Peyer's patch (tissue), 4 donors: ENCODE results near the gene RNGTT. TPM values are rescaled to one million over a fixed set of nuclear protein-coding genes. Genes with fewer than 3 reads are reported as not detected.

ENCODE experiments used
- DNase-seq, 3 donors: peaks; one replicate each; pipeline ENCODE4 v3.0.0-alpha.2; 2017 to 2019
- H3K27ac ChIP-seq, 4 donors: fragments of 200-600 bp; sonication (generic); one replicate each; pipeline ENCODE4 v1.5.1; 2016 to 2019
- H3K27me3 ChIP-seq, 2 donors: fragments of 200-600 bp; sonication (generic); one replicate each; pipeline ENCODE4 v1.5.1; 2019
- H3K36me3 ChIP-seq, 3 donors: fragments of 200-600 bp; sonication (generic); one replicate each; pipeline ENCODE4 v1.5.1; 2016 to 2019
- H3K4me1 ChIP-seq, 4 donors: fragments of 200-600 bp; sonication (generic); one replicate each; pipeline ENCODE4 v1.5.1; 2016 to 2019
- H3K4me3 ChIP-seq, 4 donors: fragments of 200-600 bp; sonication (generic); 1 replicate in 3 of 4; 2 replicates in 1 of 4; pipeline ENCODE4 v1.5.1; 2016 to 2019; ENCODE audit warnings: mild to moderate bottlenecking in 1 of 4
- H3K9me3 ChIP-seq, 4 donors: fragments of 200-600 bp; sonication (generic); one replicate each; pipeline ENCODE4 v1.5.1; 2016 to 2019; ENCODE audit warnings: mild to moderate bottlenecking in 1 of 4
- POLR2A ChIP-seq, 2 donors: fragments of 450-650 bp; IDR thresholded peaks; one replicate each; pipeline ENCODE4 v1.5.1; 2017; ENCODE audit warnings: antibody characterized with exemption in 2 of 2, mild to moderate bottlenecking in 2 of 2, moderate library complexity in 2 of 2
- total RNA-seq, 4 donors: library from RNA; depleted of rRNA; stranded (reverse); fragments of >200 nt; gene quantifications; one replicate each; pipeline ENCODE4 v1.1.0, GENCODE V29; 2016
- TF ChIP-seq, protein P1 (sequence below), 6 experiments: fragments of 450-650 bp in 4 of 6; fragments of 200-600 bp in 2 of 6; sonication (generic) in 1 of 6; IDR thresholded peaks; one replicate each; pipeline ENCODE4 v1.5.1; 2017 to 2019; ENCODE audit warnings: antibody characterized with exemption in 6 of 6, mild to moderate bottlenecking in 3 of 6, moderate library complexity in 1 of 6

Gene RNGTT
- total RNA-seq, 4 donors from 2014 or later, result 12.7 to 44.6 (median 18.5) TPM

DNA sequence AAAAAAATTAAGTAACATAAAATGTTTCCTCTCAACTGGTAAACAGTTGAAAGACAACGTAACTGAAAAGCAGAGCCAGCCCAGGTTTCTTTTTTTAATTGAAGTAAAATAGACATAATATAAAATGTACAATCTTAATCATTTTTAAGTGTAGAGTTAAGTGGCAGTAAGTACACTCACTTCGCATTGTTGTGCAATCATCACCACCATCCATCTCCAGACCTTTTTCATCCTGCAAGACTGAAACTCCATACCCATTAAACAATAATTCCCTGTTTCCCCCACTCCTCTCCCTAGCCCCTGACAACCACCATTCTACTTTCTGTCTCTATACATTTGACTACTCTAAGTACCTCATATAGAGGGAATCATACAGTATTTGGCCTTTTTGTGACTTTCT, 395.7 kb downstream of the RNGTT start:
- no peak overlapping the region for H3K4me3 ChIP-seq
- peaks cover 0 to 6% (median 0%) of the 10 kb centered on the region in 4 donors for H3K9me3 ChIP-seq
- H3K36me3 ChIP-seq, result no peaks in the 10 kb centered on the region

DNA sequence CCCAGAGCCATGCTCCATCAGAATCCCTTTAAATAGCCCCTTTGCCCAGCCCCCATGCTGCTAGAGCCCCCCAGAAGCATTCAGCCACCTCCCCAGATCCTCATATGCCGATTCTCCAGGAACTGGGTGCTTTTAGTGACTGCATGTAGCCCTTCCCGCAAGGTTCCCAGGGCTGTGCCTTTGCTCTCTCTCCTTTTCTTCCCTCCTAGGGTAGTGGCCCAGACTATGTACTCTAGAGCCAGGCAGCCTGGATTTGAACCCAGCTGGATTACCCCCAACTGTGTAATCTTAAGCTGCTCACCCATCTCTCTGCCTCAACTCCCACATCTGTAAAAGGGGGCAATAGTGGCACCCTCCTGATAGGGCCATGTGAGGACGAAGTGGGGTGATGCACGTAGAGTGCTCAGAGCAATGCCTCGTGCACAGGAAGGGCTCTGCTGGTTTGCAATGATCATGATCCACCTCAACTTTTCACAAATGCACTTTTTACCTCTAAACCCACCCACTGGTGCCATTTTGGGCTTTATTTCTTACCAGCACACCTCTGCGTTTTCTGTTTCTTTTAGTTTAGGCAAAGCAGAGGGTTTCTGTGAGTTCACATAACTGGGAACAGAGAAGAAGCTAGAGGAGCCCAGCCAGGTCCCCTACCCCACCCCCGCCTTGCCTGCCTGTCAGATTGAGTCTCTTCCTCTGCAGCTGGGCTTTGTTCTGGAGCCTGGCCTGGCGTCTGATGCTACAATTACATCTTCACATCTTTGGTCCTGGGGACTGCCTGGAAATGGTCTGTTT, 396.5 kb downstream of the RNGTT start:
- no peaks in the 10 kb centered on the region for H3K4me1 ChIP-seq
- H3K27me3 ChIP-seq, result no peaks in the 10 kb centered on the region
- H3K27ac ChIP-seq, result no peak overlapping the region
- no peak for TF ChIP-seq POLR2A (IDR thresholded peaks at IDR 0.05)
- TF ChIP-seq, protein P1, sequence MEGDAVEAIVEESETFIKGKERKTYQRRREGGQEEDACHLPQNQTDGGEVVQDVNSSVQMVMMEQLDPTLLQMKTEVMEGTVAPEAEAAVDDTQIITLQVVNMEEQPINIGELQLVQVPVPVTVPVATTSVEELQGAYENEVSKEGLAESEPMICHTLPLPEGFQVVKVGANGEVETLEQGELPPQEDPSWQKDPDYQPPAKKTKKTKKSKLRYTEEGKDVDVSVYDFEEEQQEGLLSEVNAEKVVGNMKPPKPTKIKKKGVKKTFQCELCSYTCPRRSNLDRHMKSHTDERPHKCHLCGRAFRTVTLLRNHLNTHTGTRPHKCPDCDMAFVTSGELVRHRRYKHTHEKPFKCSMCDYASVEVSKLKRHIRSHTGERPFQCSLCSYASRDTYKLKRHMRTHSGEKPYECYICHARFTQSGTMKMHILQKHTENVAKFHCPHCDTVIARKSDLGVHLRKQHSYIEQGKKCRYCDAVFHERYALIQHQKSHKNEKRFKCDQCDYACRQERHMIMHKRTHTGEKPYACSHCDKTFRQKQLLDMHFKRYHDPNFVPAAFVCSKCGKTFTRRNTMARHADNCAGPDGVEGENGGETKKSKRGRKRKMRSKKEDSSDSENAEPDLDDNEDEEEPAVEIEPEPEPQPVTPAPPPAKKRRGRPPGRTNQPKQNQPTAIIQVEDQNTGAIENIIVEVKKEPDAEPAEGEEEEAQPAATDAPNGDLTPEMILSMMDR (IDR thresholded peaks at IDR 0.05), result no peak
- H3K9me3 ChIP-seq, result peaks cover 0 to 6% (median 0%) of the 10 kb centered on the region in 4 donors
- no peak for DNase-seq
- no peaks in the 10 kb centered on the region for H3K36me3 ChIP-seq
- H3K4me3 ChIP-seq, result no peak overlapping the region

More for the DNA sequence above, 395.7 kb downstream of the RNGTT start:
- DNase-seq, result no peak
- no peaks in the 10 kb centered on the region for H3K4me1 ChIP-seq
- H3K27me3 ChIP-seq, result no peaks in the 10 kb centered on the region
- TF ChIP-seq, protein P1 (IDR thresholded peaks at IDR 0.05), result no peak
- TF ChIP-seq POLR2A (IDR thresholded peaks at IDR 0.05), result no peak
- H3K27ac ChIP-seq, result no peak overlapping the region

DNA sequence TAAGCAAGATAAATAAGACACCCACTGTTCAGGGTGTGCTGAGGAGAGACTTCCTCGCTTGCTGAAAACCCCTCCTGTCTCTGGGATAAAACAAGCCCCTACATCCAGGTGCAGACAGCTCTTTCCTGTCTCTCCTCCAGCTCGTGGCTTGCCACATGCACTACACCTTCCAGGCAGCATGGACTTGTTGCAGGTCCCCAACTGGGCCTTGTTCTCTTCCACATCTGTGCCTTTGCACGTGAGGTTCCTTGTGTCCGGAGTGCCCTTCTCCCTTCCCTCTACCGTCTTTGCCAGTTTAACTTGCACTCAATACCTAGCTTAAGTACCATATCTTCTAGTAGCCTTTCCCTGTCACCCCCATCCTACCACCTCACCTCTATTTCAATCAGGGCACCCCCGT, 397.6 kb downstream of the RNGTT start:
- H3K4me1 ChIP-seq, result no peaks in the 10 kb centered on the region
- no peak overlapping the region for H3K4me3 ChIP-seq
- H3K27me3 ChIP-seq, result no peaks in the 10 kb centered on the region
- H3K9me3 ChIP-seq, result peaks cover 0 to 6% (median 0%) of the 10 kb centered on the region in 4 donors
- H3K27ac ChIP-seq, result no peak overlapping the region
- no peaks in the 10 kb centered on the region for H3K36me3 ChIP-seq
- TF ChIP-seq POLR2A (IDR thresholded peaks at IDR 0.05), result no peak
- TF ChIP-seq, protein P1 (IDR thresholded peaks at IDR 0.05), result no peak
- DNase-seq, result no peak

DNA sequence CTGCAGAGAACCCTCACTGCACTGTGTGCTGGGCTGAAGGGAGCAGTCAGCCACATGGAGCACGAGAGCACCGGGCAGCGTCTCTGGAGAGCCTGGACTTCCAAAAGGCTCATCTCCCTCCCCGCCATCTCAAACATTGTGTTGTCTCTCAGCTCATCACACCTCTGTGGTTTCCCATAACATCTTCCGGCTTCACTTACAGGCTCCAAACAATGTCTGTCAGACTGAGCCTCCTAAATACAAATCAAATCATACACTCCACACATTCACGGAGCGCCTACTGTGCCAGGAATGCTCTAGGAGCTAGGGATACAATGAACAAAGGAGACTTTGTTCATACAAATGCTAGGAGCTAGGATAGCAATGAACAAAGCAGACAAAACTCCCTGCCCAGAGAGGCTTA, 398.0 kb downstream of the RNGTT start:
- no peak for TF ChIP-seq POLR2A (IDR thresholded peaks at IDR 0.05)
- TF ChIP-seq, protein P1 (IDR thresholded peaks at IDR 0.05), result no peak
- H3K4me1 ChIP-seq, result no peaks in the 10 kb centered on the region
- H3K4me3 ChIP-seq, result no peak overlapping the region
- H3K36me3 ChIP-seq, result no peaks in the 10 kb centered on the region
- H3K9me3 ChIP-seq, result peaks cover 0 to 6% (median 0%) of the 10 kb centered on the region in 4 donors
- H3K27ac ChIP-seq, result no peak overlapping the region
- DNase-seq, result no peak
- no peaks in the 10 kb centered on the region for H3K27me3 ChIP-seq

DNA sequence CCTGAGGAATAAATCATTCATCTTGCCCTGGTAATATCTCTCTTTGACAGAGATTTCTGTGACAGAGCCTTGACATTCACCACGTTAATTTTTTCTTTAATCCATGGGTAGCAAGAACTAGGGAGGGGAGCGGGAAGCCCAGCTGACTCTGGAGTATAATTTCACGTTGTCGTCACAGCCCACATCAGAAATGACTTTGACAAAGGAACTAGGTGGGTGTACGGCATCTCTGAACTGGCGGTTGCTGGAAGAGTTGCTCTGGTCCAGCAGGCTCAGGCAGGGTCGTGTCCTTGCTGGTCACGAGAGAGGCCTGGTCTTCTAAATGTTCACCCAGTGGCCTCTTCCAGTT, 400.2 kb downstream of the RNGTT start:
- Histone ChIP-seq H3K4me1 (no peaks in the 10 kb centered on the region), H3K27me3 (no peaks in the 10 kb centered on the region), H3K9me3 (no peaks in the 10 kb centered on the region), H3K36me3 (no peaks in the 10 kb centered on the region), H3K27ac (no peak overlapping the region), H3K4me3 (no peak overlapping the region)
- no peak for TF ChIP-seq POLR2A (IDR thresholded peaks at IDR 0.05)
- TF ChIP-seq, protein P1 (IDR thresholded peaks at IDR 0.05), result no peak
- DNase-seq, result no peak
